HepG2 (cell line): ENCODE results near the gene PEX13.

Experiments used
- PHF8 ChIP-seq: sonication (generic); formaldehyde crosslinking; IDR thresholded peaks from 2 replicates; pipeline ENCODE4 v1.5.0; 2020; ENCODE audit warnings: missing genetic modification reagents
- PRMT3 ChIP-seq: sonication (generic); formaldehyde crosslinking; IDR thresholded peaks from 2 replicates; pipeline ENCODE4 v1.8.1; 2022; ENCODE audit warnings: low read depth, mild to moderate bottlenecking, moderate library complexity, missing genetic modification reagents, borderline replicate concordance
- SRSF9 ChIP-seq: fragments of 200-400 bp; formaldehyde crosslinking; IDR thresholded peaks from 2 replicates; pipeline ENCODE4 v1.6.1; 2018; ENCODE audit warnings: borderline replicate concordance, mild to moderate bottlenecking, low read depth, low read length; ENCODE audit not compliant: insufficient read depth, poor library complexity, severe bottlenecking
- ZFP36L2 ChIP-seq: sonication (generic); formaldehyde crosslinking; IDR thresholded peaks from 2 replicates; pipeline ENCODE4 v1.4.0; 2020; ENCODE audit warnings: missing genetic modification reagents
- ZNF530 ChIP-seq: sonication (generic); formaldehyde crosslinking; IDR thresholded peaks from 2 replicates; pipeline ENCODE4 v1.5.0; 2020; ENCODE audit warnings: low read depth, mild to moderate bottlenecking, missing genetic modification reagents
- ZNF709 ChIP-seq: sonication (generic); formaldehyde crosslinking; IDR thresholded peaks from 2 replicates; pipeline ENCODE4 v1.5.0; 2020; ENCODE audit warnings: mild to moderate bottlenecking, missing genetic modification reagents
- TF ChIP-seq, protein P1 (sequence below): IDR thresholded peaks from 2 replicates; pipeline ENCODE4 v1.6.1; 2018; ENCODE audit warnings: missing genetic modification reagents, mild to moderate bottlenecking, missing compliant biosample characterization

GRCh38 chr2:60979231-60979630, 38.3 kb upstream of the PEX13 start:
- no peak for TF ChIP-seq ZNF530
- no peak for TF ChIP-seq PRMT3
- TF ChIP-seq SRSF9, result no peak
- TF ChIP-seq PHF8 (CRISPR knock-in tag), result no peak
- no peak for TF ChIP-seq ZNF709
- TF ChIP-seq, protein P1, sequence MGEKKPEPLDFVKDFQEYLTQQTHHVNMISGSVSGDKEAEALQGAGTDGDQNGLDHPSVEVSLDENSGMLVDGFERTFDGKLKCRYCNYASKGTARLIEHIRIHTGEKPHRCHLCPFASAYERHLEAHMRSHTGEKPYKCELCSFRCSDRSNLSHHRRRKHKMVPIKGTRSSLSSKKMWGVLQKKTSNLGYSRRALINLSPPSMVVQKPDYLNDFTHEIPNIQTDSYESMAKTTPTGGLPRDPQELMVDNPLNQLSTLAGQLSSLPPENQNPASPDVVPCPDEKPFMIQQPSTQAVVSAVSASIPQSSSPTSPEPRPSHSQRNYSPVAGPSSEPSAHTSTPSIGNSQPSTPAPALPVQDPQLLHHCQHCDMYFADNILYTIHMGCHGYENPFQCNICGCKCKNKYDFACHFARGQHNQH (CRISPR knock-in tag), result no peak
- TF ChIP-seq ZFP36L2 (CRISPR knock-in tag), result no peak
